H7 (cell line): ENCODE results near the gene SERPINA5. TPM values are rescaled to one million over a fixed set of nuclear protein-coding genes. Genes with fewer than 3 reads are reported as not detected.
"Not testable (repeated sequence)": the region's sequence is repeated elsewhere in the genome, so short reads cannot be mapped to it uniquely, and the experiment has no call there.

Experiments
- DNase-seq: peaks from one replicate; pipeline ENCODE4 v3.0.0; 2012
- H3K27me3 ChIP-seq: 2 replicates; pipeline ENCODE4 v1.6.0; 2011; ENCODE audit warnings: mild to moderate bottlenecking, low read length; ENCODE audit not compliant: control insufficient read depth, insufficient read depth
- H3K36me3 ChIP-seq: replicated peaks from 2 replicates; pipeline ENCODE4 v1.5.1; 2011; ENCODE audit warnings: low read length; ENCODE audit not compliant: control insufficient read depth, insufficient read depth
- H3K4me3 ChIP-seq: 2 replicates; pipeline ENCODE4 v1.5.1; 2011; ENCODE audit warnings: low read depth, mild to moderate bottlenecking, control low read depth, low read length, moderate library complexity; ENCODE audit not compliant: insufficient read depth
- total RNA-seq: library from RNA; depleted of rRNA; stranded (reverse); fragments of >200 nt; shearing (Covaris generic); gene quantifications from 2 replicates; pipeline ENCODE4 v1.2.3, GENCODE V29; 2014

The SERPINA5 gene
- total RNA-seq, 1 experiment from 2014 or later: 1.6 TPM

GRCh38 chr14:94624537-94625352, 43.5 kb downstream of the SERPINA5 start:
- no peaks in the 10 kb centered on the region for H3K36me3 ChIP-seq
- H3K4me3 ChIP-seq: no peak overlapping the region
- DNase-seq: no peak
- no peaks in the 10 kb centered on the region; the same call in 1 of the 2 replicates for H3K27me3 ChIP-seq

DNA sequence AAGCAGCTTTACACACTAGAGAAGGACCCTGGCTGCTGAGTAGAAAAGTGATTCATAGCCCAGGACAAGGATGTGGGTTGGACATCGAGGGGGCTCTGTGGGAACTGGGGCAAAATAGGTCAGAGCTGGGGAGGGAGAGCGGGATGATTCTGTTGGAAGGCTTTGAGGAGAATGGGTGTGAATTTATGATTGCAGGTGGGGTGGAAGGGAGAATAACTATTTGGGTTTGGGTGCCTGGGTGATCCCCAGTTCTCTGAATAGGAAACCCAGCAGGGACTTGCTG, 44.1 kb downstream of the SERPINA5 start:
- Histone ChIP-seq H3K27me3 (no peaks in the 10 kb centered on the region; the same call in 1 of the 2 replicates), H3K4me3 (no peak overlapping the region), H3K36me3 (no peaks in the 10 kb centered on the region)
- DNase-seq: no peak

GRCh38 chr14:94628578-94628977, 47.4 kb downstream of the SERPINA5 start:
- no peak overlapping the region for H3K4me3 ChIP-seq
- DNase-seq: no peak

DNA sequence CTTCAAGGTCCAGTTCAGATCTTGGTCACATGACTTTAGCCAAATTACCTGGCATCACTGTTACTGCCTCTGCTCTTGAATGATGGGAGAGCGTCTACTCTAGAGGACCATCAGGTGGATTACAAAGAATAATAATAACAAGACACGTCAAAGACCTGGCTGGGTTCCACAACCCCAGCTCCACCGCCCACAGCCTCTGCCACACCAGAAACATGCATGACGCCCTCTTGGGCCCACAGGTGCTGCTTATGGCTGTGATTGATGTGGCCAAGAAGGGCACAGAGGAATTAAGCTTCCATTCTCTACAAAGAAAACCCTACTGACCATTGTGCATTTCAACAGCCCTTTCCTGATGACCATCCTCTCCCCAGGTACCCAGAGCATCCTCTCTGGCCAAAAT, 49.2 kb downstream of the SERPINA5 start:
- DNase-seq: no peak
- H3K36me3 ChIP-seq: no peaks in the 10 kb centered on the region
- no peaks in the 10 kb centered on the region; the same call in 1 of the 2 replicates for H3K27me3 ChIP-seq
- no peak overlapping the region for H3K4me3 ChIP-seq

More at GRCh38 chr14:94628578-94628977, 47.4 kb downstream of the SERPINA5 start:
- H3K36me3 ChIP-seq: no peaks in the 10 kb centered on the region
- no peaks in the 10 kb centered on the region; the same call in 1 of the 2 replicates for H3K27me3 ChIP-seq

- H3K27me3 ChIP-seq: no peaks in the 10 kb centered on the region
- H3K36me3 ChIP-seq: no peaks in the 10 kb centered on the region
- H3K4me3 ChIP-seq: no peak overlapping the region
- DNase-seq: no peak
These were observed 49.8 kb downstream of the SERPINA5 start for GRCh38 chr14:94631050-94631449.

DNA sequence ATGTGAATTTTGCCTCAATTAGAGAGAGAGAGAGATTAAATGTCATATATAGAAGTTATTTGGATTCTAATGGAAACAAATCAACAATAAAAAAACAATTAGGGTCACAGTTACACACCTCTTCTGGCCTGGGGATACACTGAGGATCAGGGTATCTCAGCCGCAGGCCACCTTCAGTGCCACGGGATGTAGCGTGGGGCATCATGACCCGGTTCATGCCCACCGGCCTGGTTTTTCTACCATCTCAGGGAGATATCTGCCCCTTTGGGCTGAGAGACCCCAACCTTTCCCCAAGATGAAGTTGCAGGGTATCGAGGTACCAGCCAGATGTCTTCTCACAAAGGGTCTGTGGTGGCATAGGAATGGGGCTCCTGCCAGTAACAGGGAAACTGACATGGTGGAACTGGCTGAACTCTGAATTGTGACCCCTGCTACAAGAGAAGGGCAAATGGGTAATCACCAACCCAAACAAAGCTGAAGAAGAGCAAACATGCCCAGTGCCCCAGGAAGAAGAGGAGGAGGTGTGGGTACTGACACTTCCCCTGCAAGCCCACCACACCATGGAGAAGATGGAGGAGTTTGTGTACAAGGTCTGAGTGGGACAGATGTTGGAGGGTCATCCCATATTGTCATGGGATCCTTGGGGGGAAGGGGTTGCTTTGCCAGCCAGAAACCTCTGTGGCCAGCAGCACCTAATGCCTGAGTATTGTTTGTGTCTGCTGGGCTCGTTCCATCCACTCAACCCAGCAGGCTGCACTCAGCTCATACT, 50.5 kb downstream of the SERPINA5 start:
- H3K36me3 ChIP-seq: no peaks in the 10 kb centered on the region
- H3K27me3 ChIP-seq: no peaks in the 10 kb centered on the region
- no peak overlapping the region for H3K4me3 ChIP-seq
- DNase-seq: no peak

GRCh38 chr14:94632305-94632590, 51.0 kb downstream of the SERPINA5 start:
- H3K36me3 ChIP-seq: no peaks in the 10 kb centered on the region
- H3K27me3 ChIP-seq: no peaks in the 10 kb centered on the region
- no peak overlapping the region for H3K4me3 ChIP-seq
- no peak for DNase-seq

DNA sequence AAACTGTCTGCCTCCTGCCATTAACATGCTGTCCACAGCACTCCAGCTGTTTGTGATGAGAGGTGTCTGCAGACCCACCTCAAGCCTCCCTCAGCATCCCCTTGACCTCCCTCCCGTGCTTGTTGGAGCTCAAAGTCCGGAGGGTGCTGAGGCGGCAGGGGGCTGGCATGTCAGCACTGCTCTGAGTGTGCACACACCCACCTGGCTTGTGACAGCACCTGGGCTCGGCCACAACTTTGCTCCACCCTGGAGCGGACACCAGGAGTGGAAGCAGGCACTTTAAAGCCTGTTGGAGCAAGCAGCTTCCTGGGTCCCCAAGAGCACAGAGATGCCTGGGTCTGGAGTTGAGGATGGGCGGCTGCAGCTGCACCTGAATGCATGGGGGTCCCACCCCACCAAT, 51.9 kb downstream of the SERPINA5 start:
- Histone ChIP-seq H3K36me3 (no peaks in the 10 kb centered on the region), H3K27me3 (no peaks in the 10 kb centered on the region), H3K4me3 (no peak overlapping the region)
- no peak for DNase-seq

DNA sequence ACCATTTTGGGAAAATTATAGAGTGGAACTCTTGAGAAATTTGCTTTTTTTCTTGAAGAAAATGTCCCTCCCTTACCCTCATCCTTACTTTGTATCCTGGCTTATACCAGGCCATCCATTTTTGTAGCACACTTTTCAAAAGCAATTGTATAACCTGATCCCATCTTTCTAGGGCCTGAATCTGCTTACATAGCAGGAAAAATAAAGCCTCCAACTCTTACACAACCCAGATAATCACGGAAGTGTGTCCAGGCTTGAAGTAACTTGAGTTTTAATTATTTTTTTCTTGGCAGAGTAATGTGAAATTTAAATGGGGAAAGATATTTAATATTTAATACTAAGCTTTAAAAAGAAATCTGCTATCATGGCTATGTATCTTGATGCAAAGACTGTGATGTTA, 53.9 kb downstream of the SERPINA5 start:
- DNase-seq: no peak
- H3K27me3 ChIP-seq: no peaks in the 10 kb centered on the region
- H3K36me3 ChIP-seq: no peaks in the 10 kb centered on the region
- no peak overlapping the region for H3K4me3 ChIP-seq

GRCh38 chr14:94636744-94637412, 55.7 kb downstream of the SERPINA5 start:
- Histone ChIP-seq H3K27me3 (no peaks in the 10 kb centered on the region), H3K36me3 (no peaks in the 10 kb centered on the region), H3K4me3 (no peak overlapping the region)
- DNase-seq: no peak

DNA sequence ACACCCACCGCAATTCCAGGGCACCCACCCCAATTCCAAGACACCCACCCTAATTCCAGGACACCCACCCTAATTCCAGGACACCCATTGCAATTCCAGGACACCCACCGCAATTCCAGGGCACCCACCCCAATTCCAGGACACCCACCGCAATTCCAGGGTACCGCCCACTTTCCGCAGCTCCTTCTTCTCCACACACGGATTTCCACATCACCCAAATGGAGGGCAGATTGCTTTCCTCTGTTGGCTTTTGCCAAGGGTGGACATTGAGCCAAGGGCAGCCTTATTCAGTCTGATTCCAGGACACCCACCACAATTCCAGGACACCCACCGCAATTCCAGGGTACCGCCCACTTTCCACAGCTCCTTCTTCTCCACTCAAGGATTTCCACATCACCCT, 56.6 kb downstream of the SERPINA5 start:
- not testable (repeated sequence) for H3K36me3 ChIP-seq, DNase-seq, H3K27me3 ChIP-seq, H3K4me3 ChIP-seq

GRCh38 chr14:94638339-94638738, 57.1 kb downstream of the SERPINA5 start:
- Histone ChIP-seq H3K27me3 (no peaks in the 10 kb centered on the region), H3K36me3 (no peaks in the 10 kb centered on the region), H3K4me3 (no peak overlapping the region)
- no peak for DNase-seq

DNA sequence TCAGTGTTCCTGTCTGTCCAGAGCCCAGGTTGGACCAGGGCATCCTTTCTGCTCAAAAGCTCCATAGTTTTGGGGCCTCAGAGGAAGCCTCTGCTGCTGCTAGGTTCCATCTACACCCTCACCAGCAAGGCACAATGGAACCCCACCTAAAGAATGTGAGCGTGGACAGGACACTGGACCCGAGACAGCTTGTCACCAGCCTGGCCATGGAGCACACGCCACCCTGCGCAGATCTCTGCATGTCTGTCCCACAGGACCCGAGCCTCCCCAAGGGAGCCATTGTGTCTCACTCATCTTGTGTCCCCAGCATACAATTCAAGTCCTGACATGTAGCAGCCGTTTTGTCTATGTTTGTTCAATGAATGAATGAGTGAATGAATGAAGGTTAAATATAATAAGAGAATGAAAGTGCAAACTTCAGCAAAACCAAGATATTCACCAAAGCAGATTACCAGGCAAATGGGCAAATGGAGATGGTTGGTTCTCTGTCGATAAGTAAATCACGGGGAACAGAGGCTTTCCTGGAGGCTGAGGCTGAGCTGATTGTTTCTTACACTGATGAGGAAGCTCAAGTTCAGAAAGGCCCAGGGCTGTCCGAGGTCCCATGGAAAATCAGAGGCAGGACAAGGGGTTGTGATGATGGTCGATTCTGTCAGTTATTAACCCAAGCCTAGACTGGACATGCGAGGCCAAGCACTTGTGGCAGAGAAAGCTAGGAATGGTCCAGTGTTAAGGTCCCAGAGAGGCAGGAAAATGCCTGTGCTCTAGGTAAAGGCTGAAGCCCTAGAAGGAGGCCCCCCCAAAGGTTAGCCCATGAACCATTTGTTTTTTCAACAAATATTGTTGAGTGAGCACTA, 58.0 kb downstream of the SERPINA5 start:
- Histone ChIP-seq H3K27me3 (no peaks in the 10 kb centered on the region), H3K36me3 (no peaks in the 10 kb centered on the region), H3K4me3 (no peak overlapping the region)
- DNase-seq: no peak
